SK-N-SH treated with all-trans-retinoic acid at 6 μM for 48 hours (cell line): ENCODE data around the gene IQCN.

Experiments
- CREB5 ChIP-seq: fragments of 250-450 bp; sonication (Bioruptor Pico); IDR thresholded peaks from 2 replicates; pipeline ENCODE4 v1.5.1; 2020; ENCODE audit warnings: low read depth, mild to moderate bottlenecking, moderate library complexity
- PATZ1 ChIP-seq: fragments of 250-450 bp; sonication (Bioruptor Pico); IDR thresholded peaks from 2 replicates; pipeline ENCODE4 v1.8.0; 2020; ENCODE audit warnings: mild to moderate bottlenecking, moderate library complexity, borderline replicate concordance
- PPARA ChIP-seq: fragments of 250-450 bp; sonication (Bioruptor Pico); IDR thresholded peaks from 2 replicates; pipeline ENCODE4 v1.5.0; 2020; ENCODE audit warnings: mild to moderate bottlenecking, borderline replicate concordance
- RARB ChIP-seq: fragments of 250-450 bp; sonication (Bioruptor Pico); IDR thresholded peaks from 2 replicates; pipeline ENCODE4 v1.8.0; 2021; ENCODE audit warnings: mild to moderate bottlenecking, moderate library complexity
- ZFP30 ChIP-seq: fragments of 450-650 bp; formaldehyde crosslinking; IDR thresholded peaks from 2 replicates; pipeline ENCODE4 v1.5.0; 2022; ENCODE audit warnings: mild to moderate bottlenecking, moderate library complexity

GRCh38 chr19:18291590-18292461, 17.6 kb upstream of the IQCN start:
- TF ChIP-seq RARB (no peak; the same call in 1 of the 2 replicates), CREB5 (CRISPR knock-in tag) (no peak), ZFP30 (no peak), PATZ1 (CRISPR knock-in tag) (peak; percentile 40; the same call in 1 of the 2 replicates), PPARA (CRISPR knock-in tag) (no peak)
